ENCODE data around the gene LPCAT3. TPM values are rescaled to one million over a fixed set of nuclear protein-coding genes. Genes with fewer than 3 reads are reported as not detected.
"Not testable (repeated sequence)": the region's sequence is repeated elsewhere in the genome, so short reads cannot be mapped to it uniquely, and the experiment has no call there.

LPCAT3 gene
- total RNA-seq, 1 experiment from 2014 or later, result 16.3 TPM

- Histone ChIP-seq H3K27ac (ENCODE audit: low read length) (no peak overlapping the region), H3K9me3 (ENCODE audit: low read length) (no peaks in the 10 kb centered on the region), H4K20me1 (ENCODE audit: low read length) (no peaks in the 10 kb centered on the region), H3K79me2 (ENCODE audit: low read length) (no peaks in the 10 kb centered on the region), H3K27me3 (ENCODE audit: low read length) (peaks cover 28% of the 10 kb centered on the region; the same call in 1 of the 2 replicates), H3K4me2 (ENCODE audit: low read length) (no peak overlapping the region), H2AFZ (ENCODE audit: low read length) (no peak overlapping the region), H3K9me2 (replicated peaks; ENCODE audit: low read length) (no peaks in the 10 kb centered on the region), H3K36me3 (ENCODE audit: low read depth, low read length) (no peaks in the 10 kb centered on the region), H3K4me1 (ENCODE audit: insufficient read depth, low read length) (no peaks in the 10 kb centered on the region), H3K4me3 (ENCODE audit: low read length) (no peak overlapping the region), H3F3A (ENCODE audit: low read length, unreplicated experiment) (no peaks in the 10 kb centered on the region), H3K9ac (ENCODE audit: low read length) (no peak overlapping the region)
- no TSS peak for BruUV-seq (replicated peaks)
- intact Hi-C loops (cut with micrococcal nuclease), result no loop called here
- ChIA-PET POLR2A (ENCODE audit: unreplicated experiment) (no interaction called here), CTCF (no interaction called here)
- TF ChIP-seq EZH2phosphoT487 (IDR thresholded peaks at IDR 0.05; ENCODE audit: borderline replicate concordance, low read length), result no peak
- TF ChIP-seq, protein P1, sequence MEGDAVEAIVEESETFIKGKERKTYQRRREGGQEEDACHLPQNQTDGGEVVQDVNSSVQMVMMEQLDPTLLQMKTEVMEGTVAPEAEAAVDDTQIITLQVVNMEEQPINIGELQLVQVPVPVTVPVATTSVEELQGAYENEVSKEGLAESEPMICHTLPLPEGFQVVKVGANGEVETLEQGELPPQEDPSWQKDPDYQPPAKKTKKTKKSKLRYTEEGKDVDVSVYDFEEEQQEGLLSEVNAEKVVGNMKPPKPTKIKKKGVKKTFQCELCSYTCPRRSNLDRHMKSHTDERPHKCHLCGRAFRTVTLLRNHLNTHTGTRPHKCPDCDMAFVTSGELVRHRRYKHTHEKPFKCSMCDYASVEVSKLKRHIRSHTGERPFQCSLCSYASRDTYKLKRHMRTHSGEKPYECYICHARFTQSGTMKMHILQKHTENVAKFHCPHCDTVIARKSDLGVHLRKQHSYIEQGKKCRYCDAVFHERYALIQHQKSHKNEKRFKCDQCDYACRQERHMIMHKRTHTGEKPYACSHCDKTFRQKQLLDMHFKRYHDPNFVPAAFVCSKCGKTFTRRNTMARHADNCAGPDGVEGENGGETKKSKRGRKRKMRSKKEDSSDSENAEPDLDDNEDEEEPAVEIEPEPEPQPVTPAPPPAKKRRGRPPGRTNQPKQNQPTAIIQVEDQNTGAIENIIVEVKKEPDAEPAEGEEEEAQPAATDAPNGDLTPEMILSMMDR (conservative IDR thresholded peaks at IDR 0.05; ENCODE audit: low read depth, low read length), result no peak
- TF ChIP-seq EZH2 (IDR thresholded peaks at IDR 0.05; ENCODE audit: low read length, unreplicated experiment), result no peak
- ATAC-seq (no peak), DNase-seq (no peak)
Measured at GRCh38 chr12:7054925-7055324, 36.6 kb upstream of the LPCAT3 start.

- ATAC-seq; H3K36me3 ChIP-seq (ENCODE audit: low read depth, low read length); H3K4me3 ChIP-seq (ENCODE audit: low read length); H3K79me2 ChIP-seq (ENCODE audit: low read length); H3K9me2 ChIP-seq (replicated peaks; ENCODE audit: low read length); H3K4me2 ChIP-seq (ENCODE audit: low read length); intact Hi-C loops (cut with micrococcal nuclease); H3F3A ChIP-seq (ENCODE audit: low read length, unreplicated experiment); POLR2A ChIA-PET (ENCODE audit: unreplicated experiment); BruUV-seq (replicated peaks); H3K4me1 ChIP-seq (ENCODE audit: insufficient read depth, low read length); H2AFZ ChIP-seq (ENCODE audit: low read length); DNase-seq; H4K20me1 ChIP-seq (ENCODE audit: low read length); H3K9ac ChIP-seq (ENCODE audit: low read length); H3K27ac ChIP-seq (ENCODE audit: low read length); CTCF ChIA-PET; H3K9me3 ChIP-seq (ENCODE audit: low read length): not testable (repeated sequence)
- H3K27me3 ChIP-seq (ENCODE audit: low read length), result peaks cover 18% of the 10 kb centered on the region; the same call in 1 of the 2 replicates
Measured at GRCh38 chr12:7049973-7050372, 31.7 kb upstream of the LPCAT3 start.

GRCh38 chr12:7049445-7049951 lies 31.2 kb upstream of the LPCAT3 start:
- BruUV-seq (replicated peaks); POLR2A ChIA-PET (ENCODE audit: unreplicated experiment); H3K4me1 ChIP-seq (ENCODE audit: insufficient read depth, low read length): not testable (repeated sequence)

DNA sequence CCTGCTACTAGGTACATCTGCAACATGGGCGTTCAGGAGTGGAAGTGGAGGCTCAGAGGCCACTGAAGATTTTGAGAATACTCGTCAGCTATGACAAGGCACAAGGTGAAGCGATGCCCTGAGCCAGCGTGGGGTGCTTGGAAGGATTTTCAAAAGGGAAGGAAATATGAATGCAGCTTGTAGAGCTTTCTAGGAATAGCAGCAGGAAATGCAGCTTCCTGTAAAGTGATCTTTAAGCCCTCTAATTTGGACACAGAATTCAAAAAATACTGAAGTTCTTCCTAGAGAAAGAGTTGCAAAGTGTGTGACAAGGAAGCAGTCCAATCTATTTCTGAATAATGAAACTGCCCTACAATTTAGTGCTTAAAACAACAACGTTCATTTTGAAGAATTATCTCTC lies 29.0 kb upstream of the LPCAT3 start:
- TF ChIP-seq EZH2 (IDR thresholded peaks at IDR 0.05; ENCODE audit: low read length, unreplicated experiment), result no peak
- no peak for TF ChIP-seq EZH2phosphoT487 (IDR thresholded peaks at IDR 0.05; ENCODE audit: borderline replicate concordance, low read length)
- TF ChIP-seq, protein P1 (conservative IDR thresholded peaks at IDR 0.05; ENCODE audit: low read depth, low read length), result no peak
- BruUV-seq (replicated peaks), result no TSS peak
- intact Hi-C loops (cut with micrococcal nuclease), result no loop called here

More at GRCh38 chr12:7049445-7049951, 31.2 kb upstream of the LPCAT3 start:
- H3F3A ChIP-seq (ENCODE audit: low read length, unreplicated experiment); H3K27ac ChIP-seq (ENCODE audit: low read length); H3K9me2 ChIP-seq (replicated peaks; ENCODE audit: low read length); ATAC-seq; H4K20me1 ChIP-seq (ENCODE audit: low read length); H2AFZ ChIP-seq (ENCODE audit: low read length); H3K36me3 ChIP-seq (ENCODE audit: low read depth, low read length); DNase-seq; H3K9me3 ChIP-seq (ENCODE audit: low read length); CTCF ChIA-PET; H3K4me3 ChIP-seq (ENCODE audit: low read length); H3K79me2 ChIP-seq (ENCODE audit: low read length); intact Hi-C loops (cut with micrococcal nuclease); H3K4me2 ChIP-seq (ENCODE audit: low read length); H3K9ac ChIP-seq (ENCODE audit: low read length): not testable (repeated sequence)
- peaks cover 14% of the 10 kb centered on the region; the same call in 1 of the 2 replicates for H3K27me3 ChIP-seq (ENCODE audit: low read length)

More for the DNA sequence above, 29.0 kb upstream of the LPCAT3 start:
- ChIA-PET CTCF (no interaction called here), POLR2A (ENCODE audit: unreplicated experiment) (no interaction called here)
- Histone ChIP-seq H4K20me1 (ENCODE audit: low read length) (no peaks in the 10 kb centered on the region), H3K9me3 (ENCODE audit: low read length) (no peaks in the 10 kb centered on the region), H3K27ac (ENCODE audit: low read length) (no peak overlapping the region), H2AFZ (ENCODE audit: low read length) (no peak overlapping the region), H3K4me3 (ENCODE audit: low read length) (no peak overlapping the region), H3K36me3 (ENCODE audit: low read depth, low read length) (no peaks in the 10 kb centered on the region), H3K4me2 (ENCODE audit: low read length) (no peak overlapping the region), H3K4me1 (ENCODE audit: insufficient read depth, low read length) (no peaks in the 10 kb centered on the region), H3K27me3 (ENCODE audit: low read length) (peaks cover 1% of the 10 kb centered on the region; the same call in 1 of the 2 replicates), H3F3A (ENCODE audit: low read length, unreplicated experiment) (no peaks in the 10 kb centered on the region), H3K79me2 (ENCODE audit: low read length) (no peaks in the 10 kb centered on the region), H3K9ac (ENCODE audit: low read length) (no peak overlapping the region), H3K9me2 (replicated peaks; ENCODE audit: low read length) (no peaks in the 10 kb centered on the region)
- ATAC-seq, result no peak
- DNase-seq, result no peak

Measured in PC-3 (cell line).